ENCODE measurements around the gene TOP1. TPM values are rescaled to one million over a fixed set of nuclear protein-coding genes. Genes with fewer than 3 reads are reported as not detected.
A peak's percentile ranks its signal among the peaks of the same experiment; 100 is the strongest.

Gene TOP1
- total and polyA plus RNA-seq, 4 donors = 39.7 to 62.7 (median 51.7) TPM

GRCh38 chr20:41173791-41174341 lies 145.2 kb downstream of the TOP1 start:
- Histone ChIP-seq H3K9me3 (ENCODE audit: control insufficient read depth in 4 of 4, insufficient read depth in 3 of 4, low read length in 3 of 4) (no peaks in the 10 kb centered on the region), H3K4me1 (ENCODE audit: control insufficient read depth in 5 of 5, insufficient read depth in 5 of 5, low read length in 5 of 5) (peaks cover 5 to 15% (median 7%) of the 10 kb centered on the region in 5 donors), H3K36me3 (ENCODE audit: control insufficient read depth in 4 of 4, insufficient read depth in 4 of 4, low read length in 4 of 4) (peaks cover 4 to 61% (median 48%) of the 10 kb centered on the region in 4 donors), H3K27ac (ENCODE audit: low read depth in 1 of 2, low read length in 1 of 2) (peak overlapping the region; percentile 23 to 28), H3K27me3 (ENCODE audit: control insufficient read depth in 3 of 3, insufficient read depth in 3 of 3, low read length in 2 of 3) (no peaks in the 10 kb centered on the region), H3K9ac (ENCODE audit: insufficient read depth in 1 of 2, low read length in 2 of 2) (no peak overlapping the region), H3K4me3 (no peak overlapping the region)
- TF ChIP-seq CTCF (IDR thresholded peaks at IDR 0.05; ENCODE audit: control extremely low read depth, extremely low read depth) = no peak
- DNase-seq (no peak), ATAC-seq (ENCODE audit: insufficient read depth, low FRiP score) (no peak)
- WGBS, 2 donors = 91 to 92% methylated on average over 13 of the region's 13 CpGs

Small RNA genes within 50 kb of the gene (small RNA-seq; reads per million reads assigned to genes)
- gene MIR6871 (ENCODE audit: low replicate concordance) (not detected), gene RNU2-52P (ENCODE audit: low replicate concordance) (0.13 reads per million)

Other genes with a start within 250 kb of the TOP1 start
- gene PLCG1, start 108.7 kb downstream of the TOP1 start, total RNA-seq = 100 to 1,000 TPM in 1 of 2 donors, 10 to 100 TPM in 1; 89.7 to 154 TPM
- gene PLCG1, start 108.7 kb downstream of the TOP1 start, polyA plus RNA-seq = 10 to 100 TPM; 29.6 to 44.5 TPM

All from lung (tissue), 13 donors.